Mesenchymal stem cell (in vitro differentiated cells and primary cell): ENCODE data around the gene PLP1.
A peak's percentile ranks its signal among the peaks of the same experiment; 100 is the strongest.
"Not testable (repeated sequence)": the region's sequence is repeated elsewhere in the genome, so short reads cannot be mapped to it uniquely, and the experiment has no call there.

Source experiments
- DNase-seq: peaks from one replicate; pipeline ENCODE4 v3.0.0-alpha.2; 2013
- H2AFZ ChIP-seq: one replicate; pipeline ENCODE4 v1.6.1; 2013; ENCODE audit warnings: low read depth, mild to moderate bottlenecking, control low read depth, inconsistent platforms, low read length, moderate library complexity
- H2AK5ac ChIP-seq: 2 replicates; pipeline ENCODE4 v1.6.1; 2013; ENCODE audit warnings: low read length, moderate library complexity, mild to moderate bottlenecking, inconsistent platforms; ENCODE audit not compliant: severe bottlenecking
- H2BK120ac ChIP-seq: one replicate; pipeline ENCODE4 v1.6.1; 2013; ENCODE audit warnings: low read depth, mild to moderate bottlenecking, inconsistent platforms, low read length, moderate library complexity
- H2BK12ac ChIP-seq, 2 experiments: one replicate each; pipeline ENCODE4 v1.6.1; 2013; ENCODE audit warnings: inconsistent platforms in 2 of 2, low read length in 2 of 2, mild to moderate bottlenecking in 2 of 2, moderate library complexity in 2 of 2, control low read depth in 1 of 2
- H2BK15ac ChIP-seq: one replicate; pipeline ENCODE4 v1.6.1; 2013; ENCODE audit warnings: mild to moderate bottlenecking, low read depth, inconsistent platforms; ENCODE audit not compliant: poor library complexity, severe bottlenecking
- H2BK5ac ChIP-seq: 2 replicates; pipeline ENCODE4 v1.6.1; 2013; ENCODE audit warnings: low read depth, mild to moderate bottlenecking, low read length, control low read depth, inconsistent platforms; ENCODE audit not compliant: poor library complexity, severe bottlenecking
- H3K14ac ChIP-seq, 2 experiments: one replicate each; pipeline ENCODE4 v1.6.1; 2013; ENCODE audit warnings: inconsistent platforms in 2 of 2, low read length in 2 of 2, control low read depth in 1 of 2, mild to moderate bottlenecking in 1 of 2, moderate library complexity in 1 of 2
- H3K18ac ChIP-seq, 2 experiments: one replicate each; pipeline ENCODE4 v1.6.1; 2013; ENCODE audit warnings: inconsistent platforms in 2 of 2, low read length in 2 of 2, control low read depth in 1 of 2, low read depth in 1 of 2, mild to moderate bottlenecking in 1 of 2
- H3K23ac ChIP-seq, 2 experiments: one replicate each; pipeline ENCODE4 v1.6.1; 2013; ENCODE audit warnings: inconsistent platforms in 2 of 2, low read length in 2 of 2, mild to moderate bottlenecking in 2 of 2, moderate library complexity in 2 of 2, control low read depth in 1 of 2
- H3K27ac ChIP-seq: 2 replicates; pipeline ENCODE4 v1.5.1; 2013; ENCODE audit warnings: mild to moderate bottlenecking, moderate library complexity, low read length, control low read depth, inconsistent platforms; ENCODE audit not compliant: poor library complexity, severe bottlenecking
- H3K27me3 ChIP-seq, 2 experiments: 2 replicates each; pipeline versions ENCODE4 v1.6.1 to v1.7.0; 2013; ENCODE audit warnings: low read length in 2 of 2, mild to moderate bottlenecking in 2 of 2, moderate library complexity in 2 of 2, control low read depth in 1 of 2, inconsistent platforms in 1 of 2; ENCODE audit not compliant: control insufficient read depth in 1 of 2, insufficient read depth in 1 of 2
- H3K36me3 ChIP-seq, 2 experiments: 2 replicates each; pipeline versions ENCODE4 v1.6.1 to v1.7.0; 2013; ENCODE audit warnings: low read length in 2 of 2, control low read depth in 1 of 2, inconsistent platforms in 1 of 2, low read depth in 1 of 2, mild to moderate bottlenecking in 1 of 2; ENCODE audit not compliant: insufficient read depth in 2 of 2, control insufficient read depth in 1 of 2
- H3K4ac ChIP-seq, 2 experiments: one replicate each; pipeline ENCODE4 v1.6.1; 2013; ENCODE audit warnings: inconsistent platforms in 2 of 2, low read length in 2 of 2, mild to moderate bottlenecking in 2 of 2, moderate library complexity in 2 of 2, control low read depth in 1 of 2, low read depth in 1 of 2
- H3K4me1 ChIP-seq: 2 replicates; pipeline ENCODE4 v1.6.1; 2013; ENCODE audit warnings: low read depth, low read length, control low read depth; ENCODE audit not compliant: control insufficient read depth, insufficient read depth
- H3K4me2 ChIP-seq: 2 replicates; pipeline ENCODE4 v1.6.1; 2013; ENCODE audit warnings: low read length, mild to moderate bottlenecking, inconsistent platforms; ENCODE audit not compliant: poor library complexity, severe bottlenecking
- H3K4me3 ChIP-seq, 2 experiments: 2 replicates each; pipeline versions ENCODE4 v1.5.1 to v1.7.0; 2013; ENCODE audit warnings: low read length in 2 of 2, mild to moderate bottlenecking in 2 of 2, control low read depth in 1 of 2, low read depth in 1 of 2; ENCODE audit not compliant: insufficient read depth in 1 of 2
- H3K79me1 ChIP-seq: replicated peaks from 2 replicates; pipeline ENCODE4 v1.6.1; 2013; ENCODE audit warnings: mild to moderate bottlenecking, control low read depth, low read length, inconsistent platforms; ENCODE audit not compliant: poor library complexity, severe bottlenecking
- H3K9ac ChIP-seq: 2 replicates; pipeline ENCODE4 v1.7.0; 2013; ENCODE audit warnings: mild to moderate bottlenecking, low read length, moderate library complexity
- H3K9me3 ChIP-seq: 2 replicates; pipeline ENCODE4 v1.7.0; 2013; ENCODE audit warnings: mild to moderate bottlenecking, low read length; ENCODE audit not compliant: control insufficient read depth
- H4K8ac ChIP-seq: one replicate; pipeline ENCODE4 v1.6.1; 2013; ENCODE audit warnings: inconsistent platforms, mild to moderate bottlenecking, low read length, moderate library complexity
- H4K91ac ChIP-seq: one replicate; pipeline ENCODE4 v1.6.1; 2013; ENCODE audit warnings: mild to moderate bottlenecking, low read length, inconsistent platforms
- WGBS: methylation state at CpG from one replicate; pipeline ENCODE4 v1.1.7; 2013; ENCODE audit warnings: mixed read lengths; 5-methylcytosine and 5-hydroxymethylcytosine counted together

PLP1 gene

GRCh38 chrX:103754401-103754800, 22.2 kb upstream of the PLP1 start:
- H2AK5ac ChIP-seq = no peak overlapping the region
- H3K9me3 ChIP-seq = peaks cover 11% of the 10 kb centered on the region
- no peak overlapping the region for H3K27ac ChIP-seq
- no peak overlapping the region for H3K9ac ChIP-seq
- H3K14ac ChIP-seq = no peak overlapping the region
- H2BK120ac ChIP-seq = no peak overlapping the region
- H3K18ac ChIP-seq = no peak overlapping the region
- no peak for DNase-seq
- peaks cover 0 to 69% of the 10 kb centered on the region in 2 experiments for H3K27me3 ChIP-seq
- no peak overlapping the region for H2BK15ac ChIP-seq
- no peak overlapping the region for H2AFZ ChIP-seq
- H3K4ac ChIP-seq = no peak overlapping the region
- H3K23ac ChIP-seq = no peak overlapping the region
- no peak overlapping the region for H3K4me2 ChIP-seq
- no peak overlapping the region for H4K8ac ChIP-seq
- H3K36me3 ChIP-seq = no peaks in the 10 kb centered on the region
- H3K4me1 ChIP-seq = no peaks in the 10 kb centered on the region
- 97% methylated on average over 2 of the region's 4 CpGs for WGBS
- no peak overlapping the region for H3K4me3 ChIP-seq
- H2BK5ac ChIP-seq = no peak overlapping the region
- no peaks in the 10 kb centered on the region for H3K79me1 ChIP-seq
- H4K91ac ChIP-seq = no peak overlapping the region
- no peak overlapping the region for H2BK12ac ChIP-seq

- Histone ChIP-seq H3K23ac (no peak overlapping the region), H2AK5ac (no peak overlapping the region), H3K27me3 (peaks cover 0 to 60% of the 10 kb centered on the region in 2 experiments), H4K91ac (no peak overlapping the region), H2BK12ac (no peak overlapping the region), H2BK15ac (no peak overlapping the region), H3K4ac (no peak overlapping the region), H2BK5ac (no peak overlapping the region), H3K9me3 (peaks cover 11% of the 10 kb centered on the region), H3K18ac (no peak overlapping the region), H3K4me2 (no peak overlapping the region), H2AFZ (no peak overlapping the region), H3K79me1 (no peaks in the 10 kb centered on the region), H3K36me3 (no peaks in the 10 kb centered on the region), H3K4me1 (no peaks in the 10 kb centered on the region), H3K9ac (no peak overlapping the region), H3K4me3 (no peak overlapping the region), H3K27ac (no peak overlapping the region), H4K8ac (no peak overlapping the region), H3K14ac (no peak overlapping the region), H2BK120ac (no peak overlapping the region)
- 94% methylated on average over 3 of the region's 3 CpGs for WGBS
- no peak for DNase-seq
Observed at GRCh38 chrX:103756736-103757135, 19.9 kb upstream of the PLP1 start.

- H3K9ac ChIP-seq = no peak overlapping the region
- peaks cover 11% of the 10 kb centered on the region for H3K9me3 ChIP-seq
- no peak overlapping the region for H4K8ac ChIP-seq
- H3K23ac ChIP-seq = no peak overlapping the region
- no peak for DNase-seq
- H3K4me3 ChIP-seq = no peak overlapping the region
- peaks cover 0 to 51% of the 10 kb centered on the region in 2 experiments for H3K27me3 ChIP-seq
- H3K14ac ChIP-seq = no peak overlapping the region
- no peak overlapping the region for H2BK120ac ChIP-seq
- no peak overlapping the region for H3K4me2 ChIP-seq
- no peak overlapping the region for H3K4ac ChIP-seq
- H3K36me3 ChIP-seq = no peaks in the 10 kb centered on the region
- WGBS = 80% methylated on average over 1 of the region's 1 CpG
- H3K4me1 ChIP-seq = no peaks in the 10 kb centered on the region
- H3K79me1 ChIP-seq = no peaks in the 10 kb centered on the region
- H2AFZ ChIP-seq = no peak overlapping the region
- no peak overlapping the region for H2BK5ac ChIP-seq
- no peak overlapping the region for H3K18ac ChIP-seq
- no peak overlapping the region for H2BK15ac ChIP-seq
- H4K91ac ChIP-seq = no peak overlapping the region
- no peak overlapping the region for H3K27ac ChIP-seq
- H2BK12ac ChIP-seq = no peak overlapping the region
- H2AK5ac ChIP-seq = no peak overlapping the region
Observed at GRCh38 chrX:103758555-103758954, 18.1 kb upstream of the PLP1 start.

- H3K27ac ChIP-seq, H3K4me1 ChIP-seq, H3K9me3 ChIP-seq, H3K4me2 ChIP-seq, H2BK15ac ChIP-seq, H3K36me3 ChIP-seq, H2BK12ac ChIP-seq, H3K23ac ChIP-seq, H3K14ac ChIP-seq, H4K8ac ChIP-seq, H3K4me3 ChIP-seq, H3K9ac ChIP-seq, H3K18ac ChIP-seq, H3K4ac ChIP-seq, H2BK5ac ChIP-seq, H2AFZ ChIP-seq, H4K91ac ChIP-seq, H3K79me1 ChIP-seq, H2AK5ac ChIP-seq, H2BK120ac ChIP-seq: not testable (repeated sequence)
- peaks cover 0 to 24% of the 10 kb centered on the region in 2 experiments for H3K27me3 ChIP-seq
- WGBS = 38% methylated on average over 5 of the region's 5 CpGs
- peak; percentile 37 for DNase-seq
Observed at GRCh38 chrX:103763541-103763940, 13.1 kb upstream of the PLP1 start.
